GDM1 (cell line): Measurements from ENCODE around the gene ADTRP.

Source experiments
- DNase-seq: peaks from one replicate; lab custom pipeline; 2025; lab: John Stamatoyannopoulos, UW

The ADTRP gene

DNA sequence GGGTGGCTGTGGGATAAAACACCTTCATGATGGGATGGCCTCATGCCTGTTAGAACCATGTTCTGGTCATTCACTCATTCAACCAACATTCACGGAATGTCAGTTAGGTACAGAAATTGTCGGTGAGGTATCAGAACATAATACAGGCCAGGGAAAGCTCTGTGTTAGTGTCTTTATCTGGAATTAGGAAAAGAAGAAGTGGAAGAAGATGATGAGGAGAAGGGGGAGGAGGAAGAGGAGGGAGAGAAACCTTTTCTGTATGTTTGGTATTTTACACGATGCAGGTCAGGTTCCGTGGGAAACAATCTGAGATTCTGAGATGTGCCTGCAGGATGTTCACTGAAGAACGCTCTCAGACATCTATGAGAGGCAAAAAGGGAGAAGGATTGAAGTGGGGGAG, 5.6 kb downstream of the ADTRP start:
- no peak for DNase-seq

DNA sequence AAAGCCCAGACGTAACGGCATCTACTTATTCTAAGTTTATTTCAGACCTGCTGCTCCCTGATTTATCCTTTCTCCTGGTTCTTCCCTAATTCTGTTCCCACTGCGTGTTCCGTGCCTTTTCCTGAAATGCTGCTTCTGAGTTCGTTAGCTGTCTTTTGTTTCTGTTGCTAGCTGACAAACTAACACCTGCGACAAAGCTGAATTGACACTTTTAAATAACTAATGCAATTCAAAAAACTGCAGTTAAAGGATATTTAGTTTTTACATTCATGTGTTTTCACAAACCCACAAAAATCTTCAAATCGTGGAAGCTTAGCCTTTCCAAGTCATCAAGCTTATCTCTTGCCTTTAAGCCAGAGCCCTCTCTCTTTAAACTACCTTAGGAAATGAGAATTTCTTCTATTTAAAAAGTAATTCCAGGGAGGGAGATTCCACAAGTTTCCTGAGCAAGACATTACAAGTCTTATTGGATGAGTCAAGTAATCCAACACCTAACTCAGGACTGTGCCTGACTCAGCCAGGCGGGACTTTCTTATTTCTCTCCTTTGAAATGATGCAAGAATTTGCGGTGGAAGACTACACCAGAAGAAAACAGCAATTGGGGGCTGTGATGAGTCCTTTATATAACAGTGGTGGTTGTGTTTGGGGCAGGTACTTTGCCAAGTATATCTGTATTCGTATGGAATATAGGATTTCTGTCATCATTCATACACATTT, 6.3 kb downstream of the ADTRP start:
- DNase-seq: no peak

DNA sequence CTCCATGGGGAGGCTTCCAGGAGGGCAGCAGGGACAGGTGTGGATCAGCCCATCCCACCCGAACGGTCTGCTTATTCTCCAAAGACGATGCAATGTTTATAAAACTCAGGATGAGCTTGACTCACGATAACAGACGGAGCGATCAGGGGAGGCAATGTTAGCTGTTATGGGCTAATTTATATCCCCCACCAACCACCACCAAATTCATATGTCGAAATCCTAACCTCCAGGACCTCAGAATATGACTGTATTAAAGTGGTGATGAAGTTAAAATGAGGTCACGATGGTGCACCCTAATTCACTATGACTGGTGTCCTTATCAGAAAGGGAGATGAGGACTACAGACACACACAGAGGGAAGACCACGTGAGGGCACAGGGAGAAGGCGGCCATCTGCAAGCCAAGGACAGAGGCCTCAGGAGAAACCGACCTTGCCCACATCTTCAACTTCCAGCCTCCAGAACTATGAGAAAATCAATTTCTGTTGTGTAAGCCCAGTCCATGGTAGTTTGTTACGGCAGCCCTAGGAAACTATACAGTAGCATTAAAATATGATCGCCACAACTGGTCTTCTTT, 7.0 kb downstream of the ADTRP start:
- DNase-seq: no peak

DNA sequence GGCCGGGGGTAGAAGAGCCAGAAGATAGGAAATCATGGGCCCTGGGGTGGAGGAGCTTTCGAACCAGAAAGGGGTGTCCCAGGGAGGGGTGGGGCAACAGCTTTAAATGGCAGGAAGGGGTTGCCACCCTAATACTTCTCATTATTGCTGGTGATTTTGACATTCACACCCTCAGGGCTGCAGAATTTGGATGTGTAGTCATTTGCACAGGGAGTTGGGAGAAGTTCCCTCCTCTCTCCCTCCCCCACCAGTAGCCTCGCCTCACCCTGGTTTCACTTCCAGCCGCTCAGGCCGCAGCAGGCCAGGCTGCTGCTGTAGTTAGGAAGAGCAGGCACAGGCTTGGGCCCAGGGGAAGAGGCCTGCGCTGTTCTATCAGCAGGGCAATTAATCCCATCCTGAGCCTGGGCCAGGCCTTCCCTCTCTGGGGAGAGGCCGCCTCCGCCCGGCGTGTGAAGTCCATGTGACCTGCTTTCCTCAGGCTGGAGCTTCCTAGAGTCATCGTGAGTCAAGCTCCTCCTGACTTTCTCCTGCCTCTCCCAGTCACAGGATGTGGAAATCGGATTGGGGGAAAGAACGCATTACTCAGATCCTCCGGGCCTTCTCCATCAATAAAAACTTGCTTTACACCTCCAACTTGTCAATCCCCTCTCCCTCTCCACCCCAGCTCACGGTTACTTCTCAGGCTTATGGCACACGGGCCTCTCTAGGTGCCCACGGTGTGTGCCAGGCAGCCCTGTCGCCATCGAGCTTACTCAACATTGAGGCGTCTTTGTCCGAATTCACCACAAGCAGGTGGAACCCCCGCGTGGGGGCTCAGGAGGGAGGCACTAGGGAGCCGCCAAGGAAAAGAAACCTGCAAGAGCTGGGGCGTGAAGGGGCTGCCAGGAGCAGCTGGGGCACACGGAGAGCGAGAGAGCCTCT, 7.8 kb downstream of the ADTRP start:
- no peak for DNase-seq

DNA sequence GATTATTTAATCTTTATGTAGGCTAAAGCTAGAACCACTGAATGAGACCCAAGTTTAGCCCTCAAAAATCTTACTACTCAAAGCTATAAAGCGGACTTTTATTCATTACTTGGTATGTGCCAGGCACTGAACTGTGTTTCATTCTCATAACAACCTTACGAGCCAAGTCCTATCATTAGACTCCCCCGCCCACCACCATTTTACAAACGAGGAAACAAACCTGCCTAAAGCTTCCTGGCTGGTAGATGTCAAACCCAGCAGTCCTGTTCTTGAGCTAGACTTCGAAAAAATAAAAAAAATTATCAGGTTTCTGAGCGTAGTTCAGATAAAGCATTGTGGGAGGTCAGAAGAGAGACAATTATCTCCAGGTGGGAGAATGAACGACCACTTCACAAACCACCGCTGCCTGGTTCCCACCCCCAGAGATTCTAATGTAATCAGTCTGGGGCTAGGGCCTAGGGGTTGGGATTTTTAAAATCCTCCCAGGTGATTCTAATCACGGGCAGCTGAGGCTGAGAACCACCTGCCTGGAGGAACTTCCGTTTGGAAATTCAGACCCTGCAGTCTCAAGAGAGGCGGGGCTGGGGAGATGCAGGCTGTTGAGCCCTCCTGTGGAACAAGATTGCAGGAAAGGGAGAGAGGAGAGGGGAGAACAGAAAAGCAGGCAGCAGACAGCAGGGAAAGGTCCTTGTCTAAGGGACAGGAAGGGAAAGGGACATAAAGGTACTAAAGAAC, 8.6 kb downstream of the ADTRP start:
- no peak for DNase-seq

DNA sequence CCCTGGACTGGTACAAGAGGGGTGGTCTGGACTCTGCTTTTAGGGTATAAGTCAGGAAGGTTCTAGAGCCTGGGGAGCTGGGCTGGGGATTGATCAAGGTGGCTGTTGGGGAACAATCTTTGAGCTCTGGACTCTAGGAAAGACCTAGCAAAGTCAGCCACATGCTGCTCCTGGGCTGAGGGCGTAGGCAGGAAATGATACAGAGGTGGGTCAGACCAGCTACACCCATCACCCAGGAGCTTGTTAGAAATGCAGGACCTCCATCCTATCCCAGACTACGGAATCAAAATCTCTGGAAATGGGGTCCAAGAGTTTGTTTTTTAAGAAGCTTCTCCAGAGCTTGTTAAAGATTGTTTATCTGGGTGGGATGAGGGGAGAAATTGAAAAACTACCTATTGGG, 9.4 kb downstream of the ADTRP start:
- DNase-seq: no peak

DNA sequence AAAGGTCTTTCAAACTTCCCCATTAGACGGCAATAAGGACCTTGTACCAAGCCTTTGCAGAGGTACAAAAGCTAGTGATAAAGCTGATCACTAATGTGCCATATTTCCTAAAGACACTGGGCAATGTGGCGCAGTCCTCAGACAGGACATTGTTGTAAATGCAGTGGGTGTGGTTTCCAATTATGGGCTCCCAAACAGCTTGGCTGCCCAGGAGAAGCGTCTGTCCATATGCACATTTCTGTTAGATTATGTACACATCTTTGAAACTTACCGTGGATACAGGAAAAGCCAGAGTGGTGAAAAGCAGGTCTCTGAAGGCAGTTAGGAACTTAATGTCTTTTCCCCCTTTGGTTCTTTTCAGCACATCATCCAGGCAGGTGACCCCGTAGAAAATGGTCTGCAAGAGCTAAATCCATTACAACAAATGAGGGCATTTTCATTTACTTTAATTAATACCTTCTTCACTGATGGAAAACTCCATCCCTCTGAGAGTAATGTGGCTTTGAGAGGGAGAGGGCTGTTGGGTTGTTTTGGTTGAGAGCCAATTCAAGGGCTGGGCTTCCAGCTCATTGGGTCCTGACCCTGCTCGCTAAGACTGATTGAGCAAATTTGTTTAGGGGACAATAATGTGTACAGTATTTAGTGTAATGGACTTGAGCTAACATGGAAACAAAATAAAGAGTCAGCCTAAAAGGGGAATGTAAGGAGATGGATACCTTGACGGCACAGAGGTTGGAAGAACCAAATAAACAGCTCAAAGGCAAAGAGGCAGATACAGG, 10.4 kb downstream of the ADTRP start:
- DNase-seq: no peak

DNA sequence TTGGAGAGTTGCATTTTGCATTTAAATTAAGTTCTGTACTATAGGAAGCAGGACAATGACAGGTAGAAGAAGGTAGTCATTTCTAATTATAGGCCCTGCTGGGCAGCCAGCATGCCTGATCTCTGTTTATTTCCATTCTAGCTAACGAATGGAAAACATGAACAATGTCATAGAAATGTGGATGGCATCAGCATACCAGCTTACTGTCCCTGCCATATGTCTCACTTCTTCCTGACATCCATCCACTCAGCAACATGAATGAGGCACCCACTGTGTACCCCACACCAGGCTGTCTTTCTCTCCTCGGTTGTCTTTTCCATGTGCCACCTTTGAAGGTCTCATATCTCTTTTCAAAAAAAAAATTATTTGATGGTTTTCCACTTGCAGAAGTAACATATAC, 11.1 kb downstream of the ADTRP start:
- no peak for DNase-seq

DNA sequence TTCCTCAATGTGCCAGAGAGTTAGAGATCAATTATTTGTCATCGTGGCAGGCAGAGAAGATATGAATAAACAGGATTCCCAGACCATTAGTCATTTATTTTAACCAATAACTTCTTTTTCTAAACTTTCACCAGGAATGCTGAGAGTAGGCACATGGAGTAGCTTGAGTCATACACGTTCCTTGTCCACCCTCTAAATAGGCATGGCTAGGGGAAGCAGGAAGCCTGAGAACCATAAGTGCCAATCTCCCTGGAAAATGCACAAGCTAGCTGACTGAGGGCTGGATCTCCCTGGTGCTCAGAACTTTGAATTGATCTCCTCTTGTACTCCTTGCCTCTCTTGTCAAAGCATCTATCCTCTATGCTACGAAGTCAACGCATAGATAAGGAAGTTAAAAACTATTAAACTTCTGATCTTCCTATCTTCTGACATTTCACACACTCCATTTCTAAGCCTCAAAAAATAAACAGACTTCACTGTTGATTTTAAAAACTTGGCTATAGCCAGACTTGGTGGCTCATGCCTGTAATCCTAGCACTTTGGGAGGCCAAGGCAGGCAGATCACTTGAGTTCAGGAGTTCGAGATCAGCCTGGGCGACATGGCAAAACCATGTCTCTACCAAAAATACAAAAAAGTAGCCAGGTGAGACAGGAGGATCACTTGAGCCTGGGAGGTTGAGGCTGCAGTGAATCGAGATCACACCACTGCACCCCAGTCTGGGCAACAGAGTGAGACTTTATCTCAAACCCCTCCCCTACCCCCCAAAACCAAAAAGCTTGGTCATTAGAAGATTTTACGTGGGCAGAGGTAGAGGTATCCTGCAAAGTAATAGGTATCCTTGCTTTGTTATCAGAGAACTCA, 11.8 kb downstream of the ADTRP start:
- DNase-seq: no peak

DNA sequence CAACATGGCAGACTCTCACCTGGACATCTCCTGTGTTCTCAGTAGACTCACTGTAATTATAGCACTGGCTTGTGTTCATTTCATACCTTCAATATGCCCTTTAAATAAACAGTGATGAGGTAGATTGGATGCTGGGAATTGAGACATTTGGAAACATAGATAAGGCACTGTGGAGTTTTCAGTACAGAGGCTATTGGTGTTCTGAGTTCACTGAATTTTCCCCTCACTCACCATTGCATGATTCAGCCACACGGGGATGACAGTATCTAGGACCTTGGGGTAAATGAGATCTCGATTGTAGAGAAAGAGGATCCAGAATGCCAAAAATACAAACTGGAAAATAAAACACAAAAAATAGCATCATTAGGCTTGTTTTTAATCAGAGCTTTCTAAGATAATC, 12.6 kb downstream of the ADTRP start:
- DNase-seq: no peak

DNA sequence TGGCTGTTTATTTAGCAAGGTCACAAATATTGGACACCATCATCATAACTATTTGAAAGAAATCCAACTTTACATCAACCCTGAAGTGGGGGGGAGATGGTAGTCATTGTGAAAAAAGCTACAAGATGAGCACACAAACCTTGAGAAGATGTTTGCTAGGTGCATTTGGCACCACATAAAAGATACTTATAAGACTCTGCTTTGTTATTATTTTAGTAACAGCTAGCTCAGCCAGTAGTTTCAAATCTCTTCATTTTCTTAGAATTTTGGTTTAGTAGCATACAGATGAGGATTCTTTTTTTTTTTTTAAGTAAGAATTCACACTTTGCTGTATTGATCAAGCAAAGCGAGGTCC, 14.4 kb downstream of the ADTRP start:
- DNase-seq: no peak

DNA sequence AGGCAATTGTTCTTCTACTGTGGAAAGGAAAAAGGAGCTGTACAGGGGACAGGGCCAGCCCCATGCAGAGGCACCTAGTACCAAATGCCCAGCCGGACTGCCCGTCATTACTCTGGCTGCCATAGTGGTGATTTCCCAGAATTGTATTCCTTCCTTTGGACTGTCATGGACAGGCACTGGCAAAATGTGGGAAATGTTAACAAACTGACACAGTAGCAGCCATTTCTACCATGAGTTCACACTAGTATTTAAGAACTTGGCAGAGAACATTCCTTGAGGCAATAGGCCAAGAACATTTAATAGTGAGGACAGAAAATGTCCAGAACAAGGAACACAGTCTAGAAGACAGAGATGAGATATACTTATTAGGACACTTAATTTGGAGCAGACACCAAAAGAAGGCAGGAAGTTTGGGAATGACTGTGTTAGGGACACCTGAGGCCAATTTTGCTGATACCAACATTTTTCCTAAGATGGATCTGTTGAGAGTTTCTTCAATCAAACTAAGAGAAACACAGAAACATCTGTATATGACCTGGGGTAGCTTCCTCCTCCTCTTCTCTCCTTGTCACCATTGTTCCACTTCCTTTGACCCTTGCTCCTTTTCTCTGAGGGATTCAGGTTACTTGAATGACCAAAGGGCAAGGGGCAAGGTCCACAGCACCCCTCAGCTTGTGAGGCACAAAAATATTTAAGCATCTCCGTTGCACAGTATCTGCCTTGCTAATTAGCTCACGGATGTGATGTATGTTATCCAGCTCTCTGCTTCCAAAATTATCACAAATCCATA, 14.9 kb downstream of the ADTRP start:
- DNase-seq: no peak

DNA sequence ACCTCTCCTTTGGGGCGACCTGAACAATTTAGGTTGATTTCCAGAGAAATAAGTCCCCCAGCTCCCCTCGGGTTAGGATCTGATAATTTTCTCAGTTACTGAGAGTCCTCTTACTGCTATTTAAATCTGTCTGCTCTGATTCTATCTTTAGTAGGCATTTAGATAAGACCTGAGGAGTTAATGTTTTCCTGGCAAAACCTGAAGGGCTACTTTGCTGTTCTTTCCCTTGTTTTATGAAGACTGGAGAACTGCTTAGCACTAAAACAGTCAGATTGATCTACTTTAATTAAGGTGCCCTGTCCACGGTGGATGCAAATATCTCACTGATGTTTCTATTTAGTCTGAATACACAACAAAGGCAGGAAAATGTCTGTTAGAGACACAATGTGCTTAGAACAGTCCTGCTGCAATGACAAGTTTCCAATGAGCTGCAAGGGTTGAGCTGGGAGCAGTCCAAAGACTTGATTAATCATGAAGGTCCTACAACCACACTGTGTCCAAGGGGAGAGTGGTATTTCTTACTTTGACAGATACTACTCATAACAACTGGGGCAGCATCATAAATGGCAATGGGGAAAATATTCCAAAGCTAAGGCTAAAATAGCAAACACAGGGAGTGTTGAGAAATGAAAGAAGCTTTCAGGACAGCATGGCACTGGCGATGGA, 15.7 kb downstream of the ADTRP start:
- no peak for DNase-seq

DNA sequence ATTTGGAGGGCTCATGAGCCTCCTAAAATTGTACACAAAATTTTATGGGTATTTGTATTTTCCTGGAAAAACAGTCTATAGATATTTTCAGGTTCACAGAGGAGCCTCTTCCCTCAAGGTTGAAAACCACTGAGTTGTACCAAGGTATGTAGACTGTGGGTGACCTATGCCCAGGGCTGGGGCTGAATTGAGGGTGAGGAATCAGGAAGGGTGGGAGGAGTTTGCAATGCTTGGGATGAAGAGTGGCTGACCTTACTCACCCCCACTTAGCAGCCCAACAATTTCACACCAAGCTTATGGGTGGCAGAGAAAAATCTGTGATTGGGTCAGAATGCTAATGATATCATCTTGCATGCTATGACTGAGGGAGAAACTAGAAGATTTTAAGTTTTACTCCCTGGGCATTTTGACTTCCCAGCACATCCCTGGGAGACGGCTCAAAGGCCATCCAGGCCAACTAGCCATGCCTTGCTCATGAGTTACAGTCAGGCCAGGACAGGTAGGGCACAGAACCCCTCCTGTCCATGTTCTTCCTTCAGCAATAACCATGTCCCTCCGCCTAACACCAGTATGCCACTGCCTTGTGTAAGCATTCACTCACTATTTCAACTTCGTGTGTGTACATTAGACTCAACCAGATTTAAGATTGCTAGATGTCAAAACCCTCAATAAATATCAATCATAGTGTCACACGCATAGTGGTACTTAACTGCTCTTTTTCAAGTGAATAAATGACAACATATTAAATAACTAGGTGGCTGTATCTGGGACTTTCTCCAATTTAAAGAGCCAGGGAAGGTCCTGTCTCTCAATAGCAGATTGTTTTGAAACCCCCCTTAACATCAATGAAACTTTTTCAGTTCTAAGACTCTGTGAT, 16.6 kb downstream of the ADTRP start:
- DNase-seq: no peak

DNA sequence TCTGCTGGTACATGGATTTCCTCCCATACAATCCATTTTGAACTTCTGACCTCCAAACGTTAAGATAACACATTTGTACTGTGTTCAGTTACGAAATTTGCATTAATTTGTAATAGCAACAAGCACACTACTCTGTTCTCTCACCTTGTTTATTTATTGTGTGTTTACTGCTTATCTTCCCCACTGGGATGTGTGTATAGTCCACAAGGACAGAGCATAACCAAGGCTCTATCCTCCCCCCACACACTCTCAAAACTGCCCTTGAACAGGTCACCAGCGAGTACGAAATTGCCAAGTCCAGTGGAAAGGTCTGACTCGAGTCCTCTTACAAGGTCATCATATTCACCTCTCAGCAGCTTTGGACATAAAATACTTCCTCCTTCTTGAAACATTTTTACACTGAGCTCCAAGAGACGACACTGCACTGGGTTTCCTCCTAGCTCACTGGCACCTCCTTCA, 18.6 kb downstream of the ADTRP start:
- no peak for DNase-seq

DNA sequence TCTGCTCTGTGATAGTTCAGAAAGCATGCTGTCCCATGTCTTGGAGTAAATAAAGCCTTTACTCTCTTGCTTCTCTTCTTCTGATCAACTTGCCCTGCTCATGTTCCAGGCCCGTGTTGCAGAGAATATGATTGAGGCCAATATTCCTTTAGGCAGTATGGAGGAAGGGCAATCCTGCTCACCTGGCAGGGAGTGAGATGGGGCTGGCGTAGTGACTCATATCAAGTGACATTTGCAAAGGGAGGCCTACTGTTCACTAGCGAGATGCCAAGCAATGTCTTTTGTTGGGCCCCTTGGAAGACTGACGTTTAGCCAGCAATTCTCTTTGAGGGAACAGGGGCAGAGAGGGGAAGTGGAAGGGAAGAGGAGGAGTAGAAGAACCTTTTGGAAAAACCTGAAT, 19.7 kb downstream of the ADTRP start:
- DNase-seq: no peak

DNA sequence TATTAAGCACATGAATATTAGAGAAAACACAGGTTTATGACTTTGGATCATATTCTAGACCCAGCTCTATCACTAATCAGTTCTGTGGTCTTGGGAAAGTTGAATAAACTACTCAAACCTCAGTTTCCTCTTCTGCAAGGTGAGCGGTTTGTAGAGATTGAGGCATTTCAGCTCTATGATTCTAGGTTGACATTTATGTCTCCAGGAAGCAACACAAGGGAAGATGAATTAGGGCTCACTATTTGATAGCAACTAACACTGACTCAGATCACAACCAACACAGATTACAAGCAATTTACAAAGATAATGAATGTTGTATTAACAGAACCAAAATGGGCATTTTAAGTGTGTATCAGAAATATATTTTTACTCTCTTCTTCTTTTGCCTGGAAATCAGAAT, 21.9 kb downstream of the ADTRP start:
- no peak for DNase-seq

DNA sequence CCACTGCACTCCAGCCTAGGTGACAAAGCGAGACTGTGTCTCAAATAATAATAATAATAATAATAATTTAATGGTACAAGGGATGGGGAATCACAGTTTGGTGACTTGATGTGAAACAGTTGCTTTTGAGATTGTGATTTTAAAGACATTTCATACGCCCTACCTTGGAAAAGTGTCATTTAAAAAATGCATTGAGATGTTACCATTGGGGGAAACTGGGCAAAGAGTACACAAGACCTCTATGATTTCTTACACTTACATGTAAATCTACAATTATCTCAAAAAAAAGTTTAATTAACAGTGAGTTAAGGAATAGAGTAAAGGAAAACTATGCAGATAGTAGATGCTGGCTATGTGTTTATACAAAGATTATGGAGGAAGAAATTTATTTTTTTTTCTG, 22.3 kb downstream of the ADTRP start:
- no peak for DNase-seq
